ENCODE data around the gene MAB21L2.

GRCh38 chr4:150562751-150563150, 19.2 kb upstream of the MAB21L2 start:
- TF ChIP-seq EZH2 (IDR thresholded peaks at IDR 0.05; ENCODE audit: insufficient read depth, poor library complexity, severe bottlenecking): no peak
- TF ChIP-seq EZH2phosphoT487 (IDR thresholded peaks at IDR 0.05; ENCODE audit: insufficient read depth, low read depth): no peak

Measured in GM23248 (cell line).